ENCODE data around the gene BRIP1.
"Not testable (repeated sequence)": the region's sequence is repeated elsewhere in the genome, so short reads cannot be mapped to it uniquely, and the experiment has no call there.

BRIP1 gene

GRCh38 chr17:61724777-61725176 is 138.6 kb downstream of the BRIP1 start:
- H3K4me3 Mint-ChIP-seq = no peak overlapping the region

GRCh38 chr17:61723914-61724313 is 139.4 kb downstream of the BRIP1 start:
- Mint-ChIP-seq H3K27ac (ENCODE audit: low read depth) (no peak overlapping the region), H3K36me3 (ENCODE audit: insufficient read depth) (peaks cover 2% of the 10 kb centered on the region), H3K27me3 (no peaks in the 10 kb centered on the region), H3K4me1 (peaks cover 6% of the 10 kb centered on the region), H3K9me3 (no peaks in the 10 kb centered on the region), H3K4me3 (no peak overlapping the region)
- ATAC-seq (replicated peaks; ENCODE audit: extremely low read depth, poor library complexity, severe bottlenecking) (no peak), DNase-seq (ENCODE audit: low spot score in 2 of 2) (no peak)

More at GRCh38 chr17:61724777-61725176, 138.6 kb downstream of the BRIP1 start:
- Mint-ChIP-seq H3K27me3 (no peaks in the 10 kb centered on the region), H3K9me3 (no peaks in the 10 kb centered on the region), H3K36me3 (ENCODE audit: insufficient read depth) (peaks cover 2% of the 10 kb centered on the region), H3K4me1 (peaks cover 6% of the 10 kb centered on the region), H3K27ac (ENCODE audit: low read depth) (no peak overlapping the region)
- DNase-seq (ENCODE audit: low spot score in 2 of 2) (no peak), ATAC-seq (replicated peaks; ENCODE audit: extremely low read depth, poor library complexity, severe bottlenecking) (no peak)

- no peaks in the 10 kb centered on the region for H3K27me3 Mint-ChIP-seq
- peaks cover under 1% of the 10 kb centered on the region for H3K4me1 Mint-ChIP-seq
- DNase-seq (ENCODE audit: low spot score in 2 of 2) (no peak), ATAC-seq (replicated peaks; ENCODE audit: extremely low read depth, poor library complexity, severe bottlenecking) (no peak)
- H3K4me3 Mint-ChIP-seq = no peak overlapping the region
- no peaks in the 10 kb centered on the region for H3K36me3 Mint-ChIP-seq (ENCODE audit: insufficient read depth)
- peaks cover 6% of the 10 kb centered on the region for H3K9me3 Mint-ChIP-seq
- no peak overlapping the region for H3K27ac Mint-ChIP-seq (ENCODE audit: low read depth)
Measured at GRCh38 chr17:61723183-61723582, 140.1 kb downstream of the BRIP1 start.

GRCh38 chr17:61722398-61722797 is 140.9 kb downstream of the BRIP1 start:
- Mint-ChIP-seq H3K9me3 (peaks cover 8% of the 10 kb centered on the region), H3K36me3 (ENCODE audit: insufficient read depth) (no peaks in the 10 kb centered on the region), H3K27ac (ENCODE audit: low read depth) (no peak overlapping the region), H3K4me3 (no peak overlapping the region), H3K27me3 (no peaks in the 10 kb centered on the region), H3K4me1 (no peaks in the 10 kb centered on the region)
- no peak for DNase-seq (ENCODE audit: low spot score in 2 of 2)
- no peak for ATAC-seq (replicated peaks; ENCODE audit: extremely low read depth, poor library complexity, severe bottlenecking)

GRCh38 chr17:61720016-61720795 is 143.1 kb downstream of the BRIP1 start:
- no peaks in the 10 kb centered on the region for H3K4me1 Mint-ChIP-seq
- DNase-seq (ENCODE audit: low spot score in 2 of 2) = no peak
- H3K9me3 Mint-ChIP-seq = peaks cover 8% of the 10 kb centered on the region
- no peak overlapping the region for H3K4me3 Mint-ChIP-seq
- no peak overlapping the region for H3K27ac Mint-ChIP-seq (ENCODE audit: low read depth)
- no peak for ATAC-seq (replicated peaks; ENCODE audit: extremely low read depth, poor library complexity, severe bottlenecking)
- no peaks in the 10 kb centered on the region for H3K36me3 Mint-ChIP-seq (ENCODE audit: insufficient read depth)
- no peaks in the 10 kb centered on the region for H3K27me3 Mint-ChIP-seq

GRCh38 chr17:61719220-61719619 is 144.1 kb downstream of the BRIP1 start:
- H3K4me1 Mint-ChIP-seq; H3K27ac Mint-ChIP-seq (ENCODE audit: low read depth); H3K4me3 Mint-ChIP-seq; H3K27me3 Mint-ChIP-seq; ATAC-seq (replicated peaks; ENCODE audit: extremely low read depth, poor library complexity, severe bottlenecking); DNase-seq (ENCODE audit: low spot score in 2 of 2); H3K9me3 Mint-ChIP-seq; H3K36me3 Mint-ChIP-seq (ENCODE audit: insufficient read depth): not testable (repeated sequence)

- no peak overlapping the region for H3K27ac Mint-ChIP-seq (ENCODE audit: low read depth)
- H3K4me3 Mint-ChIP-seq = no peak overlapping the region
- H3K27me3 Mint-ChIP-seq = no peaks in the 10 kb centered on the region
- no peaks in the 10 kb centered on the region for H3K4me1 Mint-ChIP-seq
- DNase-seq (ENCODE audit: low spot score in 2 of 2) = no peak
- ATAC-seq (replicated peaks; ENCODE audit: extremely low read depth, poor library complexity, severe bottlenecking) = no peak
- H3K9me3 Mint-ChIP-seq = peaks cover 8% of the 10 kb centered on the region
- H3K36me3 Mint-ChIP-seq (ENCODE audit: insufficient read depth) = peaks cover 2% of the 10 kb centered on the region
Measured at GRCh38 chr17:61718022-61718421, 145.3 kb downstream of the BRIP1 start.

GRCh38 chr17:61717352-61717751 is 146.0 kb downstream of the BRIP1 start:
- Mint-ChIP-seq H3K27ac (ENCODE audit: low read depth) (no peak overlapping the region), H3K4me3 (no peak overlapping the region), H3K4me1 (no peaks in the 10 kb centered on the region), H3K9me3 (peaks cover 8% of the 10 kb centered on the region), H3K27me3 (no peaks in the 10 kb centered on the region), H3K36me3 (ENCODE audit: insufficient read depth) (peaks cover 2% of the 10 kb centered on the region)
- ATAC-seq (replicated peaks; ENCODE audit: extremely low read depth, poor library complexity, severe bottlenecking) = no peak
- DNase-seq (ENCODE audit: low spot score in 2 of 2) = no peak

- no peak overlapping the region for H3K4me3 Mint-ChIP-seq
- peaks cover 8% of the 10 kb centered on the region for H3K9me3 Mint-ChIP-seq
- ATAC-seq (replicated peaks; ENCODE audit: extremely low read depth, poor library complexity, severe bottlenecking) = no peak
- H3K27me3 Mint-ChIP-seq = no peaks in the 10 kb centered on the region
- no peak overlapping the region for H3K27ac Mint-ChIP-seq (ENCODE audit: low read depth)
- peaks cover 2% of the 10 kb centered on the region for H3K36me3 Mint-ChIP-seq (ENCODE audit: insufficient read depth)
- H3K4me1 Mint-ChIP-seq = no peaks in the 10 kb centered on the region
- no peak for DNase-seq (ENCODE audit: low spot score in 2 of 2)
Measured at GRCh38 chr17:61716225-61716829, 147.0 kb downstream of the BRIP1 start.

- no peaks in the 10 kb centered on the region for H3K4me1 Mint-ChIP-seq
- ATAC-seq (replicated peaks; ENCODE audit: extremely low read depth, poor library complexity, severe bottlenecking) = no peak
- no peak overlapping the region for H3K4me3 Mint-ChIP-seq
- peaks cover 8% of the 10 kb centered on the region for H3K9me3 Mint-ChIP-seq
- no peaks in the 10 kb centered on the region for H3K27me3 Mint-ChIP-seq
- H3K36me3 Mint-ChIP-seq (ENCODE audit: insufficient read depth) = peaks cover 2% of the 10 kb centered on the region
- no peak overlapping the region for H3K27ac Mint-ChIP-seq (ENCODE audit: low read depth)
- no peak for DNase-seq (ENCODE audit: low spot score in 2 of 2)
Measured at GRCh38 chr17:61715348-61715747, 148.0 kb downstream of the BRIP1 start.

- DNase-seq (ENCODE audit: low spot score in 2 of 2) (no peak), ATAC-seq (replicated peaks; ENCODE audit: extremely low read depth, poor library complexity, severe bottlenecking) (no peak)
- Mint-ChIP-seq H3K27ac (ENCODE audit: low read depth) (no peak overlapping the region), H3K9me3 (peaks cover 8% of the 10 kb centered on the region), H3K4me3 (no peak overlapping the region), H3K4me1 (no peaks in the 10 kb centered on the region), H3K36me3 (ENCODE audit: insufficient read depth) (peaks cover 2% of the 10 kb centered on the region), H3K27me3 (no peaks in the 10 kb centered on the region)
Measured at GRCh38 chr17:61714300-61714699, 149.0 kb downstream of the BRIP1 start.

- DNase-seq (ENCODE audit: low spot score in 2 of 2) (no peak), ATAC-seq (replicated peaks; ENCODE audit: extremely low read depth, poor library complexity, severe bottlenecking) (no peak)
- Mint-ChIP-seq H3K4me1 (no peaks in the 10 kb centered on the region), H3K27me3 (no peaks in the 10 kb centered on the region), H3K36me3 (ENCODE audit: insufficient read depth) (peaks cover 2% of the 10 kb centered on the region), H3K4me3 (no peak overlapping the region), H3K9me3 (peaks cover under 1% of the 10 kb centered on the region), H3K27ac (ENCODE audit: low read depth) (no peak overlapping the region)
Measured at GRCh38 chr17:61713035-61713434, 150.3 kb downstream of the BRIP1 start.

- ATAC-seq (replicated peaks; ENCODE audit: extremely low read depth, poor library complexity, severe bottlenecking) (no peak), DNase-seq (ENCODE audit: low spot score in 2 of 2) (no peak)
- Mint-ChIP-seq H3K4me3 (no peak overlapping the region), H3K9me3 (peaks cover 9% of the 10 kb centered on the region), H3K27me3 (no peaks in the 10 kb centered on the region), H3K36me3 (ENCODE audit: insufficient read depth) (peaks cover 2% of the 10 kb centered on the region), H3K4me1 (no peaks in the 10 kb centered on the region), H3K27ac (ENCODE audit: low read depth) (no peak overlapping the region)
Measured at GRCh38 chr17:61710546-61710945, 152.8 kb downstream of the BRIP1 start.

Data from central memory CD8-positive, alpha-beta T cell (primary cell).